Activated CD4-positive, alpha-beta T cell treated with anti-CD3 and anti-CD28 coated beads for 36 hours (primary cell): ENCODE results near the gene DOLPP1. TPM values are rescaled to one million over a fixed set of nuclear protein-coding genes. Genes with fewer than 3 reads are reported as not detected.
A peak's percentile ranks its signal among the peaks of the same experiment; 100 is the strongest.

Experiments
- ATAC-seq: fragments of 200-7000 bp; cut with Tn5 transposase; one replicate; pipeline ENCODE4 v1.10.0; 2021; ENCODE audit warnings: mild to moderate bottlenecking, moderate library complexity
- CTCF ChIA-PET: fragments of 350-600 bp; sonication (Branson Sonifier 250); formaldehyde crosslinking; loops from one replicate; lab custom pipeline; 2021; ENCODE audit warnings: antibody characterized with exemption; lab: Charles Lee
- POLR2A ChIA-PET: fragments of 350-600 bp; sonication (Branson Sonifier 250); formaldehyde crosslinking; loops from one replicate; lab custom pipeline; 2021; ENCODE audit warnings: antibody characterized with exemption, inconsistent platforms; lab: Charles Lee
- DNase-seq: peaks from one replicate; pipeline ENCODE4 v3.0.0-alpha.2; 2020
- H3K27ac Mint-ChIP-seq: one replicate; pipeline ENCODE4 v1.8.0; 2021; ENCODE audit warnings: mixed read lengths
- H3K27me3 Mint-ChIP-seq: one replicate; pipeline ENCODE4 v1.8.0; 2021; ENCODE audit warnings: mixed read lengths
- H3K36me3 Mint-ChIP-seq: one replicate; pipeline ENCODE4 v1.8.0; 2021; ENCODE audit warnings: low read depth, mixed read lengths
- H3K4me1 Mint-ChIP-seq: one replicate; pipeline ENCODE4 v1.8.0; 2021; ENCODE audit warnings: mixed read lengths
- H3K4me3 Mint-ChIP-seq: one replicate; pipeline ENCODE4 v1.8.0; 2021; ENCODE audit warnings: mild to moderate bottlenecking, moderate library complexity, mixed read lengths
- H3K9me3 Mint-ChIP-seq: one replicate; pipeline ENCODE4 v1.8.0; 2021; ENCODE audit warnings: low read depth, mixed read lengths
- intact Hi-C, 2 experiments: fragments of 100-400 bp; cut with DNase I in 1 of 2; cut with micrococcal nuclease in 1 of 2; formaldehyde crosslinking; loops; one replicate each; pipeline versions ENCODE4 v1.14.2 to v1.15.1; 2022 to 2024; cut with DNase I, micrococcal nuclease
- total RNA-seq, 2 experiments: library from RNA; stranded (reverse); gene quantifications; one replicate each; pipeline ENCODE4 v1.2.3, GENCODE V29; 2021

The DOLPP1 gene
- total RNA-seq, 2 experiments from 2014 or later: 15.1 to 16.4 TPM

DNA sequence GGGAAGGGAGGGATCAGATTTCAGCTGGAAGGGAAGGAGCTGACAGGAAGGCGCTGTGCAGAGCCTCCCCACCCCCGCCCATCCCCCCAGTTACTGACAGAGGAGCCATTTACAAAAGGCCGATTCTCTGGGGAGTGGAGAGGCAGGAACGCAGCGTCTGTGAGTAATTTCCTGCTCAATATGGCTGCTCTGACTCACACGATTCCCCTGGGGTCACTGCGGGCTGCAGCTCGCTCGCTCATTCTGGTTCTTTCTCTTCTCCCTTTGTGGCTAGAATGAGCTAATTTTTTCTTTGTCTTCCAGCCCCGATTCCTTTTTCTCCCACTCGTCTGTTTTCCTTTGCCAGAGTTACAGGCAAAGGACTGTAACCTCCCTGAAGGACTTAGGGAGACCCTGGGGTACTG, 59.1 kb downstream of the DOLPP1 start:
- H3K36me3 Mint-ChIP-seq: peaks cover 24% of the 10 kb centered on the region
- H3K27ac Mint-ChIP-seq: peak overlapping the region; percentile 99
- POLR2A ChIA-PET: interaction anchor here (0.6 to 1.8 kb wide), 7 partner anchors 8 to 670 kb away, joined by 3 to 7 read pairs (median 4); partner anchors contain the start of genes IER5L and NTMT1
- intact Hi-C loops: loop anchor here (1.0 to 10.0 kb wide), 15 partner anchors 27 to 645 kb away; partner anchors contain the start of genes ASB6 (in 1 of the 2) and DOLPP1 (in 1 of the 2)
- no peaks in the 10 kb centered on the region for H3K27me3 Mint-ChIP-seq
- ATAC-seq (peak; percentile 90), DNase-seq (peak; percentile 91)
- no peaks in the 10 kb centered on the region for H3K9me3 Mint-ChIP-seq
- CTCF ChIA-PET: interaction anchor here (0.6 to 7.8 kb wide), 20 partner anchors 8 to 644 kb away, joined by 3 to 96 read pairs (median 4); partner anchors contain the start of genes C9orf50, CRAT, NTMT1 and PTPA
- peak overlapping the region; percentile 83 for H3K4me3 Mint-ChIP-seq
- peaks cover 37% of the 10 kb centered on the region for H3K4me1 Mint-ChIP-seq

Other genes with a start within 250 kb of the DOLPP1 start
- 10 to 100 TPM; 14.8 to 18.5 TPM for gene KYAT1, start 199.2 kb upstream of the DOLPP1 start, total RNA-seq
- 10 to 100 TPM; 14.9 to 15.5 TPM for gene LRRC8A, start 199.0 kb upstream of the DOLPP1 start, total RNA-seq
- under 1 TPM; 0.21 to 0.44 TPM for gene PHYHD1, start 160.1 kb upstream of the DOLPP1 start, total RNA-seq
- gene DOLK, start 133.5 kb upstream of the DOLPP1 start, total RNA-seq: 1 to 10 TPM; 4.8 to 5.0 TPM
- 100 to 1,000 TPM; 102 to 124 TPM for gene NUP188, start 133.4 kb upstream of the DOLPP1 start, total RNA-seq
- 10 to 100 TPM; 49.1 to 53.7 TPM for gene SH3GLB2, start 52.8 kb upstream of the DOLPP1 start, total RNA-seq
- 10 to 100 TPM; 15.7 to 25.8 TPM for gene MIGA2, start 44.5 kb upstream of the DOLPP1 start, total RNA-seq
- 10 to 100 TPM; 13.2 to 18.9 TPM for gene CRAT, start 29.7 kb downstream of the DOLPP1 start, total RNA-seq
- gene PTPA, start 30.3 kb downstream of the DOLPP1 start, total RNA-seq: 10 to 100 TPM; 71.9 to 88.0 TPM
- gene IER5L, start 97.2 kb downstream of the DOLPP1 start, total RNA-seq: 1 to 10 TPM; 2.6 to 2.8 TPM